Measurements from ENCODE around the gene CXCL16.

GRCh38 chr17:4719684-4720221, 20.0 kb downstream of the CXCL16 start:
- TF ChIP-seq, protein P1, sequence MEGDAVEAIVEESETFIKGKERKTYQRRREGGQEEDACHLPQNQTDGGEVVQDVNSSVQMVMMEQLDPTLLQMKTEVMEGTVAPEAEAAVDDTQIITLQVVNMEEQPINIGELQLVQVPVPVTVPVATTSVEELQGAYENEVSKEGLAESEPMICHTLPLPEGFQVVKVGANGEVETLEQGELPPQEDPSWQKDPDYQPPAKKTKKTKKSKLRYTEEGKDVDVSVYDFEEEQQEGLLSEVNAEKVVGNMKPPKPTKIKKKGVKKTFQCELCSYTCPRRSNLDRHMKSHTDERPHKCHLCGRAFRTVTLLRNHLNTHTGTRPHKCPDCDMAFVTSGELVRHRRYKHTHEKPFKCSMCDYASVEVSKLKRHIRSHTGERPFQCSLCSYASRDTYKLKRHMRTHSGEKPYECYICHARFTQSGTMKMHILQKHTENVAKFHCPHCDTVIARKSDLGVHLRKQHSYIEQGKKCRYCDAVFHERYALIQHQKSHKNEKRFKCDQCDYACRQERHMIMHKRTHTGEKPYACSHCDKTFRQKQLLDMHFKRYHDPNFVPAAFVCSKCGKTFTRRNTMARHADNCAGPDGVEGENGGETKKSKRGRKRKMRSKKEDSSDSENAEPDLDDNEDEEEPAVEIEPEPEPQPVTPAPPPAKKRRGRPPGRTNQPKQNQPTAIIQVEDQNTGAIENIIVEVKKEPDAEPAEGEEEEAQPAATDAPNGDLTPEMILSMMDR (IDR thresholded peaks at IDR 0.05) = no peak
- no peak for TF ChIP-seq POLR2A (IDR thresholded peaks at IDR 0.05)
- no peak for TF ChIP-seq EP300 (IDR thresholded peaks at IDR 0.05)
- TF ChIP-seq POLR2AphosphoS5 (IDR thresholded peaks at IDR 0.05) = no peak
